GM18505 (cell line): Measurements from ENCODE around the gene KDM4B.

ENCODE experiments used
- ATAC-seq: cut with Tn5 transposase; IDR thresholded peaks from one replicate; pipeline ENCODE4 v1.9.1; 2021; ENCODE audit not compliant: unreplicated experiment
- POLR2A ChIP-seq: IDR thresholded peaks from 4 replicates; pipeline ENCODE4 v1.6.1; 2011; ENCODE audit warnings: borderline replicate concordance; ENCODE audit not compliant: insufficient read depth, insufficient read length; ENCODE audit errors: extremely low read depth

KDM4B gene

DNA sequence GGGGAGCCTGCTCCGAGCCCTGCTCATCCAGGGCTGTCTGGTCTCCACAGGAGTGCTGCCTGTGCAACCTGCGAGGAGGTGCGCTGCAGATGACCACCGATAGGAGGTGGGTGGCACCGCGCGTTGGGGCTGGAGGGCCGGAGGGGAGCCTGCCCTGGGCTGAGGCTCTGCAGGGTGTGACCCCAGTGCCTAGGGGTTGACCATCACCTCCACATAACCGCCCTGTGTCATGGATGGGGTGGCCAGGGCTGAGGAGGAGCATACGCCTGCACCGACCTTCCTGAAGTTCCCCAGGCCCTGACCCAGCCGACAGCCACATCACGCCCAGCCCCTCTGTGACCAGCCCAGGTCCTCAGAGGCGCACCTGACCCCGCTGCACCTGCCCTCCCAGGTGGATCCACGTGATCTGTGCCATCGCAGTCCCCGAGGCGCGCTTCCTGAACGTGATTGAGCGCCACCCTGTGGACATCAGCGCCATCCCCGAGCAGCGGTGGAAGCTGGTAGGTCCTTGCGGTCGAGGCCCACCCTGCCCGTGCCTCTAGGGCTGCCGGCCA, 168.7 kb downstream of the KDM4B start:
- TF ChIP-seq POLR2A = peak; percentile 10
- ATAC-seq = no peak

DNA sequence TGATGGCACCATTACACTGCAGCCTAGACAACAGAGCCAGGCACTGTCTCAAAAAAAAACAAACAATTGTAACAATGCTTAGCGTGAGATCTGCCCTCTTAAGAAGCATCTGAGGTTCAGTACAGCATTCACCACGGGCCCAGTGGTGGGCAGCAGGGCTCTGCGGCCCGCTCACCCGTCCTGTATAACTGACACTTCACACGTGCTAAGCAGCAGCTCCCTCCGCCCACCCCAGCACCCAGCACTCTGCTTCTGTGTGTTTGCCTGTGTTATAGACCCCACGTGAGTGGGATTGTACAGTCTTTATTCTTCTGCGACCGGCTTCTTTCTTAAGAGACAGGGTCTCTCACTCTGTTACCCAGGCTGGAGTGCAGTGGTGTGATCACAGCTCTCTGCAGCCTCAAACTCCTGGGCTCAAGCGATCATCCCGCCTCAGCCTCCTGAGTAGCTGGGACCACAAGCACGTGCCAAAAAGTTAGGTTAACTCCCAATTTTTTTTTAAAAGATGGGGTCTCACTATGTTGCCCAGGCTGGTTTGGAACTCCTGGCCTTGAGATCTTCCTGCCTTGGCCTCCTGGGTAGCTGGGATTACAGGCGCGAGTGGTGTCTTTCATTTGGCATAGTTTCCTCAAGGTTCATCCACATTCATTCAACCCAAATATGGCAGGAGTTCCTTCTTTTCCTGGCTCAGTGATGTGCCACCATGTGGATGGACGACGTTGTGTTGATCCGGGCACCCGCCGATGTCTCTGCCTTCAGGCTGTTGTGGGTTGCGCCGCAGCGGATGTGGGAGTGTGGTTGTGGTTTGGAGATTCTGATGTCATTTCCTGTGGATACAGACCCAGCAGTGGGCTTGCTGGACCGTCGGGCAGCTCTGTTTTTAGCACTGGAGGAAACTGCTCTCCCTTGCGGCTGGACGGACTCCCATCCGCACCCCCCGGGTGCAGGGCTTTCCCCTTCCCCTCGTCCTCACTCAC, 170.0 kb downstream of the KDM4B start:
- peak; percentile 63 for ATAC-seq

DNA sequence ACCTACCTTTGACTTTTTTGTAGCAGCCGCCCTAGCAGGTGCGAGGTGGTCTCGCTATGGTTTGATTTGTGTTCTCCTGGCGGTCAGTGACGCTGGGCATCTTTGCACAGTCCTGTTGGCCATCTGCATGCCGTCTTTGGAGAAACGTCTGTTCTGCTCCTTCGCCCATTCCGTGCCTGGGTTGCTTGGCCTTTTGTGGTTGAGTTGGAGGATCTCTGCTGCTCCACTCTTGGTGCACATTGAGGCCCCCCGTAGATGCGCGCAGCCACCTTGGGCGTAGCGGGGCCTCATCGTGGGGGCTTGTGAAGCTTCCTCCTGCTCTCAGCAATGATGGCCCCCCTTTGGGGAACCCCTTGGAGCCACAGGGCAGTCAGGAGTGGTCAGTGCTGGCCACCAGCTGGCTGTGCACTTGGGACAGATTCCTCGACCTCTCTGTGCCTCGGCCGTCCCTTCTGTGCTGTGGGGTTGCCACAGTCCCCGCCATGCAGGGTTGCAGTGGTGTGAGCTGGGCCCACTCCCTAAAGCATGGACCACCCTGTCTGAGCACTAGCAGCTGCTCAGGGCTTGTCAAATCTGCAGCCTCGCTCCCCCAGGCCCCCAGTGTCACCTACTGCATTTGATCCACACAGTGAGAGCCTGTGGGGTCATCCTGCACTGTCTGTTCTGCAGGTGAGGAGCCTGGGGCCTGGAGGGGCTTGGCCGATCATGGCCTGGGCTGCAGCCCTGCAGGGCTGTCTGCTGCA, 170.8 kb downstream of the KDM4B start:
- no peak for ATAC-seq
- TF ChIP-seq POLR2A = no peak

More for the DNA sequence above, 170.0 kb downstream of the KDM4B start:
- TF ChIP-seq POLR2A = no peak

DNA sequence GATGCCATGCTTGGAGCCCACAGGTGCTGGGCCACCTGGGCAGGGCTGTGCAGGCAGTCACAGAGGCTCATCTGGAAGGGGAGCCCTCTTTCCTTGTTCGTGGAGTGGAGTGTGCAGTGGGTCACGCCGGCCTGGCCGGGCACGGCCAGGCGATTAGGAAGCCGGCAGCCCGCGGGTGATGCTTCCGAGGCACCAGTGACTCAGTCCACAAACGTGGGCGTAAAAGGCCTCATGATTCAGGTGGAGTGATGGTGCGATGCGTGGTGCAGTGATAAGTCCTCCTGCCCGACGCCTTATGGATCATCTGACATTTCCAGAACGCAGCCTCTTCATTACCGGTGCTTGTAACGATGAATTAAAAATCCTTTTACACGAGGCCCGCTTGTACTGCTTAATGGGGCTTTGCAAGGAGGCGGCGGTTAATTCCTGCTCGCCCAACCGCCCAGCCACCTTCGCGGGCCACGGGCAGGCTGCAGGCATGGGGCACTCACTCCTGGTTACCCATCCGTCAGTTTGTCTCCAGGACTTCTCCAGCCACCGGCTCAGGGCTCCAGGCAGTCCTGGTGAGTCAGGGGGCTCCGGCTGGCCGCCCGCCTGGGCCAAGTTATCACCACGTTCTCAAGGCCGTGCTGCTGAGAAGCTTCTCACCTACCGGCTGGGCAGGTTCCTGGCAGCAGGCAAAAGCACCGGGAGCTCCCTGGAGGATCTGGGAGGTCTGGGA, 172.4 kb downstream of the KDM4B start:
- ATAC-seq = no peak
- no peak for TF ChIP-seq POLR2A

DNA sequence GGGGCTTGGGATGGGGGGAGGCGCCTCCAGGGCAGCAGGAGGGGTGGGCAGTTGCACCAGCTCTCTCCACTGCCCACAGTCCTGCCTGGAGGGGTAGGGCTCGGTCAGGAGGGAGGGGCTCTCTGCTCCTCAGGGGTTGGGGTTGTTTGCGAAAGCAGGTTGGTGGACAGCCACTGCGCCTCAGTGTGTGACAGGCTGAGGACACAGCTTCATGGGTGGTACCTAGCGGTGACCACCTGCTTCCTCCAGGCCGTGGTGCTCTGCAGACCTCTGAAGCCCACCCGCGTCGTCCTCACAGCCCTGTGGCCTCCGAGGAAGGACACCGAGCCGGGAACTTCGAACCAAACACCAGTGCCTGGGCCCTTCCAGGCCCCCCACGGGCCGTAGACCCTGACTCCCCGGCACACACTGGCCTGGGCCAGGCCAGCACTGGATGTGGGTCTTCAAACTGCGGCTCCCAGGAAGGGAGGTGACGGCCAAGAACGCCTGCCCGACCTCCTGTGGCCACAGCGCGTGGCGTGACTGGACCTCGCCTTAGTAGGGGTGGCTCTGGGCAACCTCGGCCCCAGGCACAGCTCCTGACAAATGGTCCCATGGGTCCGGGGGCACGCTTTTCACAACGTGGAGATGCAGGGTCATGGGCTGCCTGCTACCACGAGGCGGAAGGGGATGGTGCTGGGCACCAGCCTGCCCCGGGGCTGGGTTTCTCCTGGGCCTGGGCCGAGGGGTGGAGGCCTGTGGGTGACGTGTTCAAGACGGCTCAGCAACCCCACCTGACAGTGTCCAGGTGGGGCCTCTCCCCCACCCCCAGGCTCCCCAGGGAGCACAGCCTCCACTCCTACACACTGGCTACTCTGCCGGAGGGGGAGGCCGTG, 173.2 kb downstream of the KDM4B start:
- ATAC-seq = no peak
- no peak for TF ChIP-seq POLR2A

DNA sequence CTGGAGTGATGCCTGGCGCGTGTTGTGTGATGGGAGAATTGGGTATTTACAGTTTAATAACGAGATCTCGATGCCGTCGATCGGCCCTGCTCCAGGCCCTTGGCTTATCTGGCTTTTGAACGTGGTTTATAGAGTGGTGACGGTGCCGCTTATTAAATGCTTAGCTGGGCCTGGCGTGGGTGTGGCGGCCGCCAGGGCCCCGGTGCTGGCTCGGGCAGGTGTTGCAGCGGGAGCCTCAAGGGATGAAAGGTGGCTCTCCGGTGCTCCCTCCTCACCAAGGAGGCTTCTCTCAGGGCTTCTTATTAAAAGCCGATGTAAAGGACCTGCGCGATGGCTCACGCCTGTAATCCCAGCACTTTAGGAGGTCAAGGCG, 173.8 kb downstream of the KDM4B start:
- no peak for ATAC-seq

DNA sequence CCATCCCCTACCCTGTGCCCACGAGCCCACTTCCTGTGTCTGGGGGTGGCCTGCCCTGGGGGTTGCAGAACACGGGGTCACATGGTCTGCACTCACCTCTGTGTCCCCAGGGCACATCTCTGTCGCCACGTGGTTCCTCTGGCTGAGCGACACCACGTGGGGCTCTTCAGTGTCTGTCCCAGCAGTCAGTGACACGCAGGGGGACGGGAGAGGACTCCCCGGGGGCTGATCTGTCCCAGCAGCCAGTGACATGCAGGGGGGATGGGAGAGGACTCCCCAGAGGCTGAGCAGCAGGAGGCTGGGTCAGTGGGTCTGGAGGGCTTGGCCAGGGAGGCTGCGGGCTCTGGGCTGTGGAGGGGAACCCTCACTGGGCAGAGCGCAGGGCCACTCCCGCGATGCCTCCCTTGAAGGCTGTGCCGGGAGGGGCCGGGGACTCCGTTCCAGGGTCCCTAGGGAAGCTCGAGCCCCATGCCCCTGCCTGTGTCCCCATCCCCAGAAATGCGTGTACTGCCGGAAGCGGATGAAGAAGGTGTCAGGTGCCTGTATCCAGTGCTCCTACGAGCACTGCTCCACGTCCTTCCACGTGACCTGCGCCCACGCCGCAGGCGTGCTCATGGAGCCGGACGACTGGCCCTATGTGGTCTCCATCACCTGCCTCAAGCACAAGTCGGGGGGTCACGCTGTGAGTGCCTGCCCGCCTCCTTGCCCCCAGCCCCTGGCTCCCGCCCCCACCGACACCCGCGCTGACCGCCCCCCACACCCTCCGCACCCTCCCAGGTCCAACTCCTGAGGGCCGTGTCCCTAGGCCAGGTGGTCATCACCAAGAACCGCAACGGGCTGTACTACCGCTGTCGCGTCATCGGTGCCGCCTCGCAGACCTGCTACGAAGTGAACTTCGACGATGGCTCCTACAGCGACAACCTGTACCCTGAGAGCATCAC, 174.8 kb downstream of the KDM4B start:
- no peak for TF ChIP-seq POLR2A
- ATAC-seq = no peak

More for the DNA sequence above, 173.8 kb downstream of the KDM4B start:
- TF ChIP-seq POLR2A = no peak

DNA sequence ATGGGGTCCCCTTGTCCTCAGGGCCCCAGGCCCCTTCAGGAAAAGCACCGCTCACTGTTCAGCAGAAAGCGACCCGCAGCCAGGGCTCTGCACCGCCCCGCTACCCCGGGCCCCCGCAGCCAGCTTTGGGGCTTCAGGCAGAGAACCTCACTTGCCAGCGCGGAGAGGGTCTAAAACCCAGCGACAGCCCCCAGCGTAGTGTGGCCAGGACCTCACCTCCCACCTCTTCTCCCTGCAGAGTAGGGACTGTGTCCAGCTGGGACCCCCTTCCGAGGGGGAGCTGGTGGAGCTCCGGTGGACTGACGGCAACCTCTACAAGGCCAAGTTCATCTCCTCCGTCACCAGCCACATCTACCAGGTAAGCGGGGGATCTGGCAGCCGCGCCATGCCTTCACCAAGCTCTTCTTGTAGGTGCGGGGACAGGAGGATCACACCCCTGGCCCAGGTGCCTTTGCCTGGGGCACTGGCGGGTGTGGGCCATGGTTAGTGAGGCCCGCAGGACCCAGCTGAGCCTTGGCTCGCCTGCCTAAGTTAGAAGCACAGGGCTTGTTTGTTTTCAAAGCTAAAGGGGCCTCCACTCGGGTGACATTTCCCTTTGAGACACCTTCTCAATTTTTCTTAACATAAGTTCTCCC, 175.7 kb downstream of the KDM4B start:
- TF ChIP-seq POLR2A = no peak
- no peak for ATAC-seq

DNA sequence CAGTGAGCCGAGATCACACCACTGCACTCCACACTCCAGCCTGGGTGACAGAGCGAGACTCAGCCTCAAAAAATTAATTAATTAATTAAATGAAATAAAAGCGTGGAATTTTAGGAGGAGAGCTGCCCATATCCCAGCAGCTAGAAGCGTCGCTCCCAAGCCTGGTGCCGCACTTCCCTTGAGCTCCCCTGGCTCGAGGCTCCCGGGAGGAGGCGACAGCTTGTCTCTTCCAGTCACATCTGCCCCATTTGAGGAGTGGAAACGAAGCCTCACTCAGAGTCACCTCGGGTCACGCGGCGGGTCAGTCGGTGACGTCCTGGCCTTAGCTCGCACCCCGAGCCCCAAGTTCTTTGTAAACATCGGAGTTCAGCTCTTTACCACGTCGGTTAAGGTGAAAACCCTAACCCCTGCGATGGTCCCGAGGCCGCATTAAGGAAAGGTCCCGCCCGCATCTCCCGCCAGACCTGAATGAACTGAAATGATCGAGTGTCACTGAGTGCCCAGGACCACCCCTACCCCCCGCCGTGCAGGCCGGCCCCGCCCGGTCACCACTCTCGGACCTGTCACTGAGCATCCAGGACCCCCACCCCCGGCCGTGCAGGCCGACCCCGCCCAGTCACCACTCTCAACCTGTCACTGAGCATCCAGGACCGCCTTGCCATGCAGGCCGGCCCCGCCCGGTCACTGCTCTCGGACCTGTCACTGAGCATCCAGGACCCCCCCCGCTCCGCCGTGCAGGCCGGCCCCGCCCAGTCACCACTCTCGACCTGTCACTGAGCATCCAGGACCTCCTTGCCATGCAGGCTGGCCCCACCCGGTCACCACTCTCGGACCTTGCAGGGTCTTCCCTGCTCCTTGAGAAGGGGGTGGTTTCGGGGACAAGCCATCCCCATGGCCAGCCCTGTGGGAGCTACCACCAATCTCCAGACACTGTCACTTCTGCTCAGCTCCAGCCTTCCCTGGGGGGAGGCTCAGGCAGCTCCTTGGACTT, 176.9 kb downstream of the KDM4B start:
- no peak for ATAC-seq

More for the DNA sequence above, 176.9 kb downstream of the KDM4B start:
- TF ChIP-seq POLR2A = no peak
